Body of pancreas (tissue), 4 donors: Measurements from ENCODE around the gene PCSK1.

Source experiments
- CTCF ChIP-seq, 7 experiments: fragments of 450-650 bp in 4 of 7; fragments of 200-600 bp in 3 of 7; sonication (generic) in 3 of 7; IDR thresholded peaks; one replicate each; pipeline ENCODE4 v1.5.1; 2016 to 2019; ENCODE audit warnings: antibody characterized with exemption in 7 of 7
- POLR2A ChIP-seq, 3 donors: fragments of 450-650 bp; IDR thresholded peaks; one replicate each; pipeline ENCODE4 v1.6.1; 2016; ENCODE audit warnings: antibody characterized with exemption in 3 of 3, mild to moderate bottlenecking in 2 of 3

GRCh38 chr5:96458176-96458575 lies 25.1 kb upstream of the PCSK1 start:
- TF ChIP-seq POLR2A (IDR thresholded peaks at IDR 0.05) (no peak), CTCF (IDR thresholded peaks at IDR 0.05) (no peak)
